Measurements from ENCODE around the gene PSIP1. TPM values are rescaled to one million over a fixed set of nuclear protein-coding genes. Genes with fewer than 3 reads are reported as not detected.
A peak's percentile ranks its signal among the peaks of the same experiment; 100 is the strongest.

PSIP1 gene
- total RNA-seq, 2 donors from 2014 or later, result 226 to 257 TPM

DNA sequence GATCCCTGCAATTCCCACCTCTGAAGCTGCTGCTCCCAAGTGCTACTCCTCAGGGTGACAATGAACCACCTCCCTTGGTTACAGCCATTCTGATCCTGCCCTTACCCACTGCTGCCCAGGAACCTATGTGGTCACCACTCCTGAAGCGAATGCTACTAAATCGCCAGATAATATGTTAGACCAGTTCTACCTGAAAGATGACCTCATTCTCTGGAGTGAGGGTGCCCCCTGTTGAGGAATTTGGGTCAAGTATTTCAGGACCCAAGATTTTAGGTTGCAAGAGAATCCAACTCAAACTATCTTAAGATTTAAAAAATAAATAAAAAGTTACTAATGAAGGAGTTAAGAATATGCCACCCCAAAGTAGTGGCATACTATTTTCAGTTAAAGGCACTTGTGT lies 93.9 kb downstream of the PSIP1 start:
- no peak overlapping the region for H3K4me3 Mint-ChIP-seq

More for the DNA sequence above, 93.9 kb downstream of the PSIP1 start:
- H3K9ac ChIP-seq (ENCODE audit: extremely low read depth, low read length, poor library complexity, severe bottlenecking), result no peak overlapping the region
- Mint-ChIP-seq H3K4me1 (peaks cover 17% of the 10 kb centered on the region), H3K36me3 (ENCODE audit: low read depth) (no peaks in the 10 kb centered on the region), H3K27ac (peak overlapping the region; percentile 40), H3K9me3 (peaks cover 5% of the 10 kb centered on the region), H3K27me3 (ENCODE audit: insufficient read depth) (no peaks in the 10 kb centered on the region)
- no peaks in the 10 kb centered on the region for H3K4me1 ChIP-seq (ENCODE audit: control insufficient read depth, insufficient read depth, low read length)
- H3K36me3 ChIP-seq (ENCODE audit: control insufficient read depth, insufficient read depth, low read length), result no peaks in the 10 kb centered on the region
- 80 to 86% methylated on average over 2 of the region's 2 CpGs for WGBS, 2 experiments (ENCODE audit: insufficient coverage in 1 of 2, insufficient read length in 1 of 2)
- H3K27ac ChIP-seq (ENCODE audit: low read depth, low read length), result no peak overlapping the region
- H3K4me3 ChIP-seq (ENCODE audit: low read length), result no peak overlapping the region
- H3K9me3 ChIP-seq (ENCODE audit: control insufficient read depth, low read length), result peaks cover 11% of the 10 kb centered on the region
- peak; percentile 84 for DNase-seq
- H3K27me3 ChIP-seq (ENCODE audit: control insufficient read depth, insufficient read depth, low read length, poor library complexity, severe bottlenecking), result no peaks in the 10 kb centered on the region
- TF ChIP-seq, protein P1, sequence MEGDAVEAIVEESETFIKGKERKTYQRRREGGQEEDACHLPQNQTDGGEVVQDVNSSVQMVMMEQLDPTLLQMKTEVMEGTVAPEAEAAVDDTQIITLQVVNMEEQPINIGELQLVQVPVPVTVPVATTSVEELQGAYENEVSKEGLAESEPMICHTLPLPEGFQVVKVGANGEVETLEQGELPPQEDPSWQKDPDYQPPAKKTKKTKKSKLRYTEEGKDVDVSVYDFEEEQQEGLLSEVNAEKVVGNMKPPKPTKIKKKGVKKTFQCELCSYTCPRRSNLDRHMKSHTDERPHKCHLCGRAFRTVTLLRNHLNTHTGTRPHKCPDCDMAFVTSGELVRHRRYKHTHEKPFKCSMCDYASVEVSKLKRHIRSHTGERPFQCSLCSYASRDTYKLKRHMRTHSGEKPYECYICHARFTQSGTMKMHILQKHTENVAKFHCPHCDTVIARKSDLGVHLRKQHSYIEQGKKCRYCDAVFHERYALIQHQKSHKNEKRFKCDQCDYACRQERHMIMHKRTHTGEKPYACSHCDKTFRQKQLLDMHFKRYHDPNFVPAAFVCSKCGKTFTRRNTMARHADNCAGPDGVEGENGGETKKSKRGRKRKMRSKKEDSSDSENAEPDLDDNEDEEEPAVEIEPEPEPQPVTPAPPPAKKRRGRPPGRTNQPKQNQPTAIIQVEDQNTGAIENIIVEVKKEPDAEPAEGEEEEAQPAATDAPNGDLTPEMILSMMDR (conservative IDR thresholded peaks at IDR 0.05), result peak; percentile 77

Other genes with a start within 250 kb of the PSIP1 start
- 10 to 100 TPM; 53.5 to 69.5 TPM for gene TTC39B, start 203.8 kb downstream of the PSIP1 start, total RNA-seq
- gene SNAPC3, start 88.1 kb downstream of the PSIP1 start, total RNA-seq, result 10 to 100 TPM; 41.3 to 52.5 TPM
- gene CCDC171, start 42.1 kb upstream of the PSIP1 start, total RNA-seq, result 1 to 10 TPM; 6.3 to 6.8 TPM